HepG2 (cell line): ENCODE measurements around the gene NSD2. TPM values are rescaled to one million over a fixed set of nuclear protein-coding genes. Genes with fewer than 3 reads are reported as not detected.

ENCODE experiments used
- ATAC-seq: fragments of 200-7000 bp; cut with Tn5 transposase; 3 replicates; pipeline ENCODE4 v1.9.1; 2020; ENCODE audit warnings: mild to moderate bottlenecking, moderate library complexity
- BruUV-seq: library from RNA; stranded (reverse); fragments of 400-500 nt; replicated peaks from 2 replicates; lab custom pipeline; 2021; lab: Mats Ljungman, UMichigan
- CTCF ChIA-PET: fragments of 300-600 bp; formaldehyde crosslinking; extraction: SDS; loops from one replicate; lab custom pipeline; 2021; ENCODE audit warnings: low total read pairs, inconsistent platforms, low intra/inter-chr PET ratio; lab: Yijun Ruan, JAX
- POLR2A ChIA-PET: fragments of 350-600 bp; sonication (Branson Sonifier 250); formaldehyde crosslinking; loops from one replicate; lab custom pipeline; 2020; ENCODE audit warnings: antibody characterized with exemption, inconsistent platforms; lab: Yijun Ruan, JAX
- DNase-seq: peaks from one replicate; pipeline ENCODE4 v3.0.0-alpha.2; 2015; ENCODE audit warnings: low spot score
- FAIRE-seq: peaks from 3 replicates; lab custom pipeline; 2011; peaks lifted over from hg19 to GRCh38; lab: Jason Lieb, UNC
- H2AFZ ChIP-seq: one replicate; pipeline ENCODE4 v1.6.1; 2011; ENCODE audit warnings: low read length, inconsistent platforms
- H3K27ac ChIP-seq: fragments of 300-600 bp; 3 replicates; pipeline ENCODE4 v1.8.0; 2011; ENCODE audit warnings: mixed run types, mild to moderate bottlenecking, mixed read lengths, low read length, inconsistent platforms; ENCODE audit not compliant: insufficient read depth; ENCODE audit errors: extremely low read length
- H3K27me3 ChIP-seq, 2 experiments: fragments of 200-600 bp in 1 of 2; 2 replicates in 1 of 2; 3 replicates in 1 of 2; pipeline versions ENCODE4 v1.6.0 to v1.8.0; 2011; ENCODE audit warnings: low read length in 2 of 2, mild to moderate bottlenecking in 2 of 2, moderate library complexity in 2 of 2, inconsistent platforms in 1 of 2; ENCODE audit not compliant: insufficient read depth in 2 of 2, control insufficient read depth in 1 of 2
- H3K36me3 ChIP-seq, 2 experiments: fragments of 200-600 bp in 1 of 2; replicated peaks in 1 of 2; 2 replicates in 1 of 2; 3 replicates in 1 of 2; pipeline versions ENCODE4 v1.5.1 to v1.8.0; 2011; ENCODE audit warnings: low read length in 2 of 2, inconsistent platforms in 1 of 2; ENCODE audit not compliant: insufficient read depth in 2 of 2, control insufficient read depth in 1 of 2
- H3K4me1 ChIP-seq: 2 replicates; pipeline ENCODE4 v1.5.1; 2012; ENCODE audit warnings: low read length, inconsistent platforms; ENCODE audit not compliant: insufficient read depth
- H3K4me2 ChIP-seq: 2 replicates; pipeline ENCODE4 v1.6.0; 2011; ENCODE audit warnings: low read depth, low read length, inconsistent platforms
- H3K4me3 ChIP-seq, 3 experiments: fragments of 200-600 bp in 1 of 3; sonication (generic), shearing (Covaris generic) in 1 of 3; replicated peaks in 1 of 3; 2 replicates each; pipeline ENCODE4 v1.5.1; 2011 to 2016; ENCODE audit warnings: low read length in 3 of 3, inconsistent platforms in 2 of 3, low read depth in 2 of 3, mild to moderate bottlenecking in 2 of 3, control low read depth in 1 of 3, mixed read lengths in 1 of 3; ENCODE audit not compliant: insufficient read depth in 1 of 3
- H3K79me2 ChIP-seq: one replicate; pipeline ENCODE4 v1.6.1; 2011; ENCODE audit warnings: low read length, inconsistent platforms; ENCODE audit not compliant: insufficient read depth
- H3K9ac ChIP-seq: 2 replicates; pipeline ENCODE4 v1.6.0; 2011; ENCODE audit warnings: mild to moderate bottlenecking, low read depth, low read length, inconsistent platforms; ENCODE audit not compliant: insufficient read depth
- H3K9me3 ChIP-seq: 2 replicates; pipeline ENCODE4 v1.5.1; 2012; ENCODE audit warnings: mild to moderate bottlenecking, low read length
- H4K20me1 ChIP-seq: 2 replicates; pipeline ENCODE4 v1.6.0; 2011; ENCODE audit warnings: inconsistent platforms, mild to moderate bottlenecking, low read length, moderate library complexity; ENCODE audit not compliant: insufficient read depth
- GATA4 ChIP-seq: sonication (generic); IDR thresholded peaks from 2 replicates; pipeline ENCODE4 v1.6.1; 2016; ENCODE audit warnings: antibody characterized with exemption, low read depth, borderline replicate concordance
- HMGA1 ChIP-seq: sonication (generic); formaldehyde crosslinking; conservative IDR thresholded peaks from 2 replicates; pipeline ENCODE4 v1.4.0; 2020; ENCODE audit warnings: missing genetic modification reagents
- ZFP36L2 ChIP-seq: sonication (generic); formaldehyde crosslinking; IDR thresholded peaks from 2 replicates; pipeline ENCODE4 v1.4.0; 2020; ENCODE audit warnings: missing genetic modification reagents
- ZNF256 ChIP-seq: sonication (generic); formaldehyde crosslinking; conservative IDR thresholded peaks from 2 replicates; pipeline ENCODE4 v1.4.0; 2020; ENCODE audit warnings: missing genetic modification reagents
- ZNF333 ChIP-seq: sonication (generic); formaldehyde crosslinking; IDR thresholded peaks from 2 replicates; pipeline ENCODE4 v1.4.0; 2020; ENCODE audit warnings: mild to moderate bottlenecking, missing genetic modification reagents, borderline replicate concordance
- ZNF34 ChIP-seq: sonication (generic); formaldehyde crosslinking; IDR thresholded peaks from 2 replicates; pipeline ENCODE4 v1.4.0; 2020; ENCODE audit warnings: mild to moderate bottlenecking, missing genetic modification reagents, borderline replicate concordance
- ZNF772 ChIP-seq: sonication (generic); formaldehyde crosslinking; IDR thresholded peaks from 2 replicates; pipeline ENCODE4 v1.5.0; 2020; ENCODE audit warnings: mild to moderate bottlenecking, missing genetic modification reagents
- ZSCAN5A ChIP-seq: sonication (generic); formaldehyde crosslinking; IDR thresholded peaks from 2 replicates; pipeline ENCODE4 v1.8.0; 2022; ENCODE audit warnings: mild to moderate bottlenecking, missing genetic modification reagents, borderline replicate concordance
- WGBS: methylation state at CpG from one replicate; pipeline ENCODE4 v1.1.6; 2017; ENCODE audit warnings: low lambda C conversion rate; 5-methylcytosine and 5-hydroxymethylcytosine counted together
- in situ Hi-C: cut with HindIII; loops from 2 replicates; pipeline ENCODE4 v1.10.0; 2017; ENCODE audit warnings: low pct_unique_long_range_greater_than_20kb; ENCODE audit not compliant: extremely low pct_ligation_motif_present
- intact Hi-C: fragments of 100-400 bp; cut with micrococcal nuclease; formaldehyde crosslinking; loops from one replicate; pipeline ENCODE4 v1.10.0; 2022; ENCODE audit not compliant: unreplicated experiment
- polyA plus RNA-seq, 8 experiments: library from polyadenylated mRNA; depleted of rRNA in 3 of 8; stranded (reverse) in 7 of 8; unstranded in 1 of 8; fragments of >200 nt; fragmentation: Illumina TruSeq in 4 of 8; extraction: Trizol in 4 of 8; gene quantifications; 2 replicates each; pipeline versions ENCODE4 v1.2.1 to v1.2.3, GENCODE V29; 2011 to 2016; ENCODE audit warnings: low read depth in 4 of 8, missing spikeins in 1 of 8, mixed read lengths in 1 of 8; ENCODE audit not compliant: insufficient read depth in 1 of 8
- total RNA-seq, 5 experiments: library from RNA; depleted of rRNA; stranded (reverse); fragments of >200 nt; fragmentation: Illumina TruSeq; extraction: Trizol; gene quantifications; 2 replicates each; pipeline ENCODE4 v1.2.3, GENCODE V29; 2016; ENCODE audit warnings: low read depth in 1 of 5

NSD2 gene
- total and polyA plus RNA-seq, 2 of the 13 experiments (the other 11 are each of a cell fraction or from before 2014, with no cell fraction given): 22.0 to 65.9 TPM

DNA sequence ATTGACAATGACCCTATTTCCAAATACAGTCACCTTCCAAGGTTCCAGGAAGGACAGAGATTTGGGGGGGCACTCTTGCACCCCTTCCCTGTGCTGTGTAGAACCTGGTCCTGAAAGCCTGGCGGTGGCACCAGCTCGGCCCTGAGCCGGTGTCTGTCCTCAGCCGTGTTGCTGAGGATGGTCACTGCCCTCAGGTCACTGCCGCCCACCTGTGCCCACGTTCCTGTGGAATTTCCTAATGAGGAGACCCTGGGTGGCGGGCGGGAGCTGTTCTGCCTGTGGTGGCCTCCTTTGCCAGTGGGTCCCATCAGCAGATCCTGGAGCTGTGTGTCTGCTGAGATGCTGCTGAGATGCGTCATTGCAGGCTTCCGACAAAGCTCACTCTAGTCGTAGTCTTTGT lies 104.7 kb downstream of the NSD2 start:
- no peak for FAIRE-seq

More for the DNA sequence above, 104.7 kb downstream of the NSD2 start:
- Histone ChIP-seq H3K27me3 (no peaks in the 10 kb centered on the region), H4K20me1 (no peaks in the 10 kb centered on the region), H3K9ac (no peak overlapping the region), H3K9me3 (no peaks in the 10 kb centered on the region), H3K4me1 (no peaks in the 10 kb centered on the region), H3K36me3 (peaks cover 43 to 93% of the 10 kb centered on the region in 2 experiments), H3K27ac (no peak overlapping the region), H3K4me2 (no peak overlapping the region), H3K4me3 (no peak overlapping the region), H2AFZ (no peak overlapping the region), H3K79me2 (no peaks in the 10 kb centered on the region)
- ATAC-seq (no peak), DNase-seq (no peak)
- BruUV-seq: no TSS peak
- intact Hi-C loops (no loop called here), in situ Hi-C loops (no loop called here)
- POLR2A ChIA-PET: no interaction called here
- CTCF ChIA-PET: no interaction called here
- 95% methylated on average over 10 of the region's 11 CpGs for WGBS
- TF ChIP-seq ZNF772 (CRISPR knock-in tag) (no peak), ZFP36L2 (CRISPR knock-in tag) (no peak), GATA4 (no peak), ZNF333 (CRISPR knock-in tag) (no peak), ZNF34 (CRISPR knock-in tag) (no peak), HMGA1 (no peak), ZNF256 (CRISPR knock-in tag) (no peak), ZSCAN5A (CRISPR knock-in tag) (no peak)
